ENCODE measurements around the gene PLEKHG1. TPM values are rescaled to one million over a fixed set of nuclear protein-coding genes. Genes with fewer than 3 reads are reported as not detected.

The PLEKHG1 gene
- total RNA-seq, 1 donor from 2014 or later = 9.0 TPM

DNA sequence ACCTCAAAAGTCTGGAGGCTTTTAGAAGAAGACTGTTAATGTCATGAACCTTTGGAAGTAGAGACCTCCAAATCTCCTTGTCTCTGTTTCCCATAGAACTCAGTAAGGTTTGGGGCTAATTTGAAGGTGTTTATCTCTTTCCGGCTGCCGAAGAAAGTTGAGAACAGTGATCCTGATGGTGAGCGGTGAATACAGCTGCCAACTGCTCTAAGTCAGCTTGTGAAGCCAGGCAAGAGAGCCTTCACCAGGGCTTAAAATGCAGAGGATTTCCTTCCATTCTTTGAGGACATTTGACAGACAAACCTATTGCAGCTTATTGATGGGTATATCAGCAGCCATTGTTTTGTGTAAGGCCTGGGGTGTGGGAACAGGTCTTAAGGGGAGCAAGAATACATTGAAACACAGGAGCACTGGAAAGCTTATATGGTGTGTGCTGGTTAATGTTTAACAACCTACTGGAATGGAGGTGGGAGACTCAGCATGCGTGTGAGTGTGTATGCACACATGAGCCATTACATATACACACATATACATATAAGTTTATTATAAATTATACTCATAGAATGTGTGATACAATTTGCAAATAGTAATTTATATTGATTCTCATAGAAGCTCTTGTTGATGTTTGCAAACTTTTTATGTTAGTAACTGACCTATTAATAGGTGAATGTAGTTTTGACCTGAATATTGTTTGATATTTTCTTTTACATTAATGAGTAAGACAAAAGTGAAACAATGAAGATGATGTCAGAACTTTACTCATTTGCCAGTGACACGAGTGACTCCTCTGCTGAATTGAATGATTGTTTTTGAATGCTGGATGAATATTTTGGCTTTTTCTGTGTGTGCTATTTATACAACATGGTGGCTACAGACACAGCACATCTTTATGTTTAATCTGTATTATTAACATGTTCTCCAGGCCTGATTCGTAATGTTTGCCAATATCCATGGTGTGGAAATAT is 18.1 kb downstream of the PLEKHG1 start:
- FAIRE-seq = no peak
- DNase-seq (ENCODE audit: low spot score in 2 of 2) = no peak

GRCh38 chr6:150619275-150619674 is 19.6 kb downstream of the PLEKHG1 start:
- DNase-seq (ENCODE audit: low spot score in 2 of 2) = no peak
- no peak for FAIRE-seq

DNA sequence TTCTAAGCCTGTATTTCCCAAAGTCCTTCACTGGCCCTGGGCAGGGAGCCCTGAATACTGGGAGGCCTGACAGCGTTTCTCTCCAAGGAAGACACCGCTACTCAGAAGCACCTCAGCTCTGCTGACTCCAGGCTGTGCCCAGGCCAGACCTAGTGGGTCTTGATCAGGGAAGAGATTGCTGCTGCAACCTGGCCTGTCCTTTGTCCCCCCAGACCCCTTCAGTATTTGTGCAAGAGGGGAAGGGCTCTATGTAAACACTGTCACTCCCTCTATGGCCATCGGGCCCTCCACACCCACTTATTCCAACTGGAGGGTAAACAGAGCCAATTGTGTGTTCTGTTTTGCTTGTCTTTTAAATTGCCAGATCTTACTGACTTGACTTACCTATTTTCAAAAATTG is 20.6 kb downstream of the PLEKHG1 start:
- DNase-seq (ENCODE audit: low spot score in 2 of 2) = no peak
- FAIRE-seq = no peak

DNA sequence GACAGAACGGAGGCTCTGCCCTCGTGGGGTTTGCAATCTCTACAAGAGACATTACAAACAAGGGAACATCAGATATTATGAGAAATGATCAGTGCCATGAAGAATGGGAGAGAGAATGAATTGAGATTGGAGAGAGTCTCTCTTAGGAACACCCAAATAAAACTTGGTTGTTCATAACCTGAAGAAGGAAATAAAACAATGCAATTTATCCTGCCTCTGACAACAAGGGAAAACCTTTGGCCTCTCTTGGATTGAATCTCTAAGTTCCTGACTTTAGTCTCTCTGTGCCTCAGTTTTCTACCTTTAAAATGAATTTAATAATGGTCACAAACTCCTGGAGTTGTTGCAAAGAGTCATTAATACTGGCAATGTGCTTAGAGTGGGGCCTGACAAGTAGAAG is 21.1 kb downstream of the PLEKHG1 start:
- no peak for DNase-seq (ENCODE audit: low spot score in 2 of 2)
- no peak for FAIRE-seq

- no peak for FAIRE-seq
- DNase-seq (ENCODE audit: low spot score in 2 of 2) = no peak
Measured at GRCh38 chr6:150622476-150622875, 22.8 kb downstream of the PLEKHG1 start.

- no peak for DNase-seq (ENCODE audit: low spot score in 2 of 2)
- no peak for FAIRE-seq
Measured at GRCh38 chr6:150622941-150623874, 23.5 kb downstream of the PLEKHG1 start.

GRCh38 chr6:150624191-150624590 is 24.5 kb downstream of the PLEKHG1 start:
- FAIRE-seq (no peak), DNase-seq (ENCODE audit: low spot score in 2 of 2) (no peak)

- DNase-seq (ENCODE audit: low spot score in 2 of 2) (no peak), FAIRE-seq (no peak)
Measured at GRCh38 chr6:150625927-150626326, 26.2 kb downstream of the PLEKHG1 start.

DNA sequence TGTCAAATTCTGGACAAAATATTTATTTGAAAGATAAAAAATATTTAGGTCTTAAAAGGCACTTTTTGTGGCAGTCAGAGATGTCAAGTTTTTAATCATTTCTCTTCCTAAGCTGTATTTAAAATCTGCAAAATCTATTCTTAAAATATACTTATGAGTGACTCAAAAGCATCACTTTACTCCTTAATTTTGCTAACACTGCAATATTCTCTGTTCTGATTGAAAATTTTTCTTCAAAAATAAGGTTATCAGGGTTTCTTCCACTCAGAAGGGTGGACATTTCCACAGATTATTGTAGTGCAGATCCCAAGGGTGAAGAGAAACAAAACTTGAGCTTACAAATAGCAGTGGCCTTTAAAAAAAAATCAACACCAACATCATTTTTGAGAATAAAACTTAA is 27.5 kb downstream of the PLEKHG1 start:
- DNase-seq (ENCODE audit: low spot score in 2 of 2) (no peak), FAIRE-seq (no peak)

- FAIRE-seq (no peak), DNase-seq (ENCODE audit: low spot score in 2 of 2) (no peak)
Measured at GRCh38 chr6:150627585-150628025, 27.9 kb downstream of the PLEKHG1 start.

- FAIRE-seq (no peak), DNase-seq (ENCODE audit: low spot score in 2 of 2) (no peak)
Measured at GRCh38 chr6:150628908-150629307, 29.2 kb downstream of the PLEKHG1 start.

DNA sequence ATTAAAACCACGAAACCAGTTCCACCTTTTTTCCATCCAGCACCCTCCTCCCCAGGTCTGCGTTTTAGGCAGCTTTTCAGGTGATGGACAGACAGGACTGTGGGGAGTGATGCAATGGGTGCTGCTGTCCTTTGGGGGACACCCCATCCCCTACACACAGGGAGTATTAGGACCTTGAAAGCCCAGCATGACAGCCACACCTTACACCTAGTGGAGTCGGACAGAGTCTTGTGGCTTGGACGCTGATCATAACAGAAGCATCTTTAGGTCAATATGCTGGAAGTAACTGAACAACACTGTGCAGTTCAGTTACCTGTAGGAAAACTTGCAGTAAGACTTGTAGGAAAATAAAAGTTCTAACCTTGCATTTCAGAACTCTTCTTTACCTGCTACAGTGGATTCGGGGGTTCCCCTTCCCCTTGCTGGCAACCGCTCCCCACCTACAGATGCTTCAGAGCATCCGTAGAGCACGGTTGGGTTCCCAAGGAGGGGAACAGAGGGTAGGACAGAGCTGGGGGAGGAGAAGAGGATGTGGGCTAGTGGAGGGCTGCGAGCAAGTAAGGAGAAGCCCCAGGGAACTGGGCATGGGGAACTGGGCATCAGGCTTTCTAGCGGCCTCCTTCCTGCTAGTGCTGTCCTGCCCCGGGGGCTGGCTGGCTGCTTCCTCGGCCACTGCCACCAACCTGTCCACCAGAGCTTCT is 31.7 kb downstream of the PLEKHG1 start:
- FAIRE-seq (no peak), DNase-seq (ENCODE audit: low spot score in 2 of 2) (no peak)

GRCh38 chr6:150631984-150632642 is 32.4 kb downstream of the PLEKHG1 start:
- DNase-seq (ENCODE audit: low spot score in 2 of 2) (no peak), FAIRE-seq (no peak)

DNA sequence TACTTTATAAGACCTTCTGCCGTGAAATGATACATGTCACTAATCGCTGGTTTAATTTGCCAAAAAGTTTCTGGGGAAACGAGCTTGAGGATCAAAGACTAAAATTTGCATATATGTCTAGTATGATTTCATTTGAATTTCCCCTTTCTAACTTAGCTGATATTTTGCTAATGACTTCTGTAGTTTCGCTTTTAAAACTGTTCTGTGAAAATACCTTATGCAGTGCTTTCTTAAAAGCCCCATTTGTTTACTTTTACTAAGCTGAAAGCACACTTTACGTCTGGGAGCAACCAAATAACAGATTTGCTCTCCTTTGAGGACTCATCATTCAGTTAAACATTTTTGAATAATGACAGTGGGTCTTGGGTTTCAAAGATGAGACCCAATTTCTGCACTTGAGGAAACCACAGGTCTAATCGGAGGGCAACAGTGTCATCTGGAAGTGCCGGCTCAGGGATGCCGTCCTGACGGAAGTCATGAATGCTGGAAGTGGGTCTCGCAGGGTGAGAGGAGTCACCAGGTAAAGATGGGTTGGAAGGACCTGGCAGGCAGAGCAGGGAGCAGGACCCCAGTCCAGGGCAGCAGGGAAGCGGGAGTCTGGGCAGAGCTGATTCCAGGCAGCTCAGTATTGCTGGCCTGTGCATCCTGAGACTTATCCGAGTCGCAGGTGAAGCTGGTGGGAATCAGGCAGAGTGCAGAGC is 33.2 kb downstream of the PLEKHG1 start:
- FAIRE-seq (no peak), DNase-seq (ENCODE audit: low spot score in 2 of 2) (no peak)

DNA sequence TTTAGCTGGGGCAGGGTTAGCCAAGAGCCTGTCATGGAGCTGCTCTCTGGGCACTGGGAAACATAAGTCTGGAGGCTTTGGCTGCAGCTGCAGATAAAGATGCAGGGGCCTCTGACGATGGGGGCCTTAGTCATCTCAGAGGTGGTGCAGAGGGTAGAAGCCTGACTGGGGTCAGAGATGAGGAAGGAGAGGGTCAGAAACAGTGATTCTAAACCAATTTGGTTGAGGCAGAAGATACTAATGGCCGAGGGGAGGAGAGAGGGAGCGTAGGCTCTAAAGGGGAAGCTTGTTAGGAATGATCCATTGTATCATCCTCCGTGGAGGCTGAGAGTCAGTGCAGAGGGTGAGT is 33.8 kb downstream of the PLEKHG1 start:
- FAIRE-seq (no peak), DNase-seq (ENCODE audit: low spot score in 2 of 2) (no peak)

- FAIRE-seq (no peak), DNase-seq (ENCODE audit: low spot score in 2 of 2) (no peak)
Measured at GRCh38 chr6:150634176-150634963, 34.7 kb downstream of the PLEKHG1 start.

- FAIRE-seq = no peak
- no peak for DNase-seq (ENCODE audit: low spot score in 2 of 2)
Measured at GRCh38 chr6:150634964-150635292, 35.2 kb downstream of the PLEKHG1 start.

DNA sequence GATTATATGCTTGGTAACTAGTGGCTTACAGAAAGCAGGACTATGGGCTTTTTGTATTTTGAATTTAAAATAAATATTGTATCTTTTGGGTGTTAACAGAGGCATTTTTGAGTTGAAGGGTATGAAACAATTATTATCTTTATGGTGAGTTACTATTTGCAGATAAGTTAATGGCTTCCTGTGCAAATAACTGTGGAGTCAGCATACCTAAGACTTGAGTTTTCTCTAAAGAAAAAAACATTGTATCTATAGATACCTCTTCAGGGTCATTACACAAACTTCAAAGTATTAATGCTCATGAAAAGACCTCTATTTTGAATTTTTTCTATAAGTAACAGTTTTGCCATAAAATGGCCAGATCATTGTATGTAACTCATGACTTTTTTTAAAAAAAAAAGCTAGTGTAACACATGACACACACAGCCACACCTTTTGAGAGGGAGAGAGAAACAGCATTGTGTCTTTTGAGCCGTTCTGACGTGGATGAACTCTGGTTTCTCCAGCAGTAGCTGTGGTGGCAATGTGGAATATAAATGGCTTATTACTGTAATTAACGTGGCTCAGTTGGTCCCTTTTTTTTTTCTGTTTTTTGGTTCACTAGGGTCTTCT is 36.3 kb downstream of the PLEKHG1 start:
- FAIRE-seq (no peak), DNase-seq (ENCODE audit: low spot score in 2 of 2) (no peak)

Data from frontal cortex (tissue), 4 donors.